Adrenal gland (tissue), 5 donors: ENCODE data around the gene PBX3.

ENCODE experiments used
- POLR2A ChIP-seq, 2 donors: fragments of 450-650 bp; IDR thresholded peaks; one replicate each; pipeline ENCODE4 v1.6.1; 2017; ENCODE audit warnings: antibody characterized with exemption in 2 of 2, mild to moderate bottlenecking in 2 of 2, moderate library complexity in 1 of 2
- TF ChIP-seq, protein P1 (sequence below), 6 experiments: fragments of 450-650 bp in 4 of 6; fragments of 200-600 bp in 2 of 6; sonication (generic) in 1 of 6; IDR thresholded peaks; 1 replicate in 5 of 6; 2 replicates in 1 of 6; pipeline versions ENCODE4 v1.5.1 to v1.8.0; 2016 to 2021; ENCODE audit warnings: antibody characterized with exemption in 6 of 6, mild to moderate bottlenecking in 2 of 6, moderate library complexity in 1 of 6
- donor health status: DM: no; HTN: no; CAD: no.

DNA sequence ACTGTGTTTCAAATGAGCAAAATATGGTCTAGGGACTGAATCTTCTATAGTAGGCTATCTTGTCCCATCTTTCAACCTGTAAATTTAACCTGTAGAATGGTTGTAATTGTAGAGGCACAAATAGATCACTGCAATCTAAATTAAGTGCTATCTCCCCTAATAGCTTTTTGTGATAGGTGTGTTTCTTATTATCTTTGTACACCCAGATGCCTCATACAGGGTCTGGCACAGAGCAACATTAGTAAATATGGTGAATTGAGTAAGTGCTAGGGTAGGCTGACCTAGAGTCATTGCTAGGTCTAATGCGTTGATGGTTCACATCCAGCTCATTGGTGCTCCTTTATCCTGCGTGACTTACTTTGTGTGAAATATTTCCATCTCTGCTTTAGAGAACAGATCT, 100.6 kb downstream of the PBX3 start:
- TF ChIP-seq, protein P1, sequence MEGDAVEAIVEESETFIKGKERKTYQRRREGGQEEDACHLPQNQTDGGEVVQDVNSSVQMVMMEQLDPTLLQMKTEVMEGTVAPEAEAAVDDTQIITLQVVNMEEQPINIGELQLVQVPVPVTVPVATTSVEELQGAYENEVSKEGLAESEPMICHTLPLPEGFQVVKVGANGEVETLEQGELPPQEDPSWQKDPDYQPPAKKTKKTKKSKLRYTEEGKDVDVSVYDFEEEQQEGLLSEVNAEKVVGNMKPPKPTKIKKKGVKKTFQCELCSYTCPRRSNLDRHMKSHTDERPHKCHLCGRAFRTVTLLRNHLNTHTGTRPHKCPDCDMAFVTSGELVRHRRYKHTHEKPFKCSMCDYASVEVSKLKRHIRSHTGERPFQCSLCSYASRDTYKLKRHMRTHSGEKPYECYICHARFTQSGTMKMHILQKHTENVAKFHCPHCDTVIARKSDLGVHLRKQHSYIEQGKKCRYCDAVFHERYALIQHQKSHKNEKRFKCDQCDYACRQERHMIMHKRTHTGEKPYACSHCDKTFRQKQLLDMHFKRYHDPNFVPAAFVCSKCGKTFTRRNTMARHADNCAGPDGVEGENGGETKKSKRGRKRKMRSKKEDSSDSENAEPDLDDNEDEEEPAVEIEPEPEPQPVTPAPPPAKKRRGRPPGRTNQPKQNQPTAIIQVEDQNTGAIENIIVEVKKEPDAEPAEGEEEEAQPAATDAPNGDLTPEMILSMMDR (IDR thresholded peaks at IDR 0.05) = no peak
- no peak for TF ChIP-seq POLR2A (IDR thresholded peaks at IDR 0.05)
